OCI-LY3 (cell line): ENCODE measurements around the gene POLR2A.
"Not testable (repeated sequence)": the region's sequence is repeated elsewhere in the genome, so short reads cannot be mapped to it uniquely, and the experiment has no call there.

Experiments
- H2AFZ ChIP-seq: fragments of 200-600, 300-600 bp; shearing (Covaris generic); 2 replicates; pipeline ENCODE4 v1.6.0; 2014; ENCODE audit warnings: antibody characterized with exemption, low read depth, low read length
- H3K27ac ChIP-seq: fragments of 200-600, 300-600 bp; sonication (generic); 2 replicates; pipeline ENCODE4 v1.5.1; 2014; ENCODE audit warnings: mild to moderate bottlenecking, low read length, moderate library complexity, mixed read lengths
- H3K27me3 ChIP-seq: fragments of 200-600, 300-600 bp; sonication (generic); 2 replicates; pipeline ENCODE4 v1.6.1; 2014; ENCODE audit warnings: low read depth, low read length, mixed read lengths
- H3K36me3 ChIP-seq: fragments of 200-600, 300-600 bp; sonication (generic); replicated peaks from 2 replicates; pipeline ENCODE3; 2014; ENCODE audit warnings: low read depth, low read length, mixed read lengths
- H3K4me1 ChIP-seq: fragments of 300-600, 200-600 bp; sonication (generic); 2 replicates; pipeline ENCODE4 v1.6.1; 2014; ENCODE audit warnings: low read length, mixed read lengths
- H3K4me2 ChIP-seq: fragments of 200-600, 300-600 bp; sonication (generic); 2 replicates; pipeline ENCODE4 v1.6.1; 2014; ENCODE audit warnings: low read length, mixed read lengths
- H3K4me3 ChIP-seq: fragments of 300-600, 200-600 bp; sonication (generic); 2 replicates; pipeline ENCODE4 v1.5.1; 2014; ENCODE audit warnings: antibody characterized with exemption, mild to moderate bottlenecking, low read length, moderate library complexity
- H3K79me2 ChIP-seq: fragments of 300-600, 200-600 bp; shearing (Covaris generic); 2 replicates; pipeline ENCODE4 v1.6.1; 2014; ENCODE audit warnings: mild to moderate bottlenecking, low read length, mixed read lengths
- H3K9ac ChIP-seq: fragments of 300-600, 200-600 bp; shearing (Covaris generic); 2 replicates; pipeline ENCODE4 v1.6.0; 2014; ENCODE audit warnings: mild to moderate bottlenecking, low read length, moderate library complexity
- H3K9me3 ChIP-seq: fragments of 200-600, 300-600 bp; shearing (Covaris generic); 2 replicates; pipeline ENCODE4 v1.6.1; 2014; ENCODE audit warnings: low read length, mixed read lengths; ENCODE audit not compliant: insufficient read depth
- H4K20me1 ChIP-seq: fragments of 200-600, 300-600 bp; sonication (generic); 2 replicates; pipeline ENCODE4 v1.6.1; 2016; ENCODE audit warnings: low read length, mixed read lengths; ENCODE audit not compliant: insufficient read depth
- CTCF ChIP-seq: fragments of 200-600, 300-600 bp; sonication (generic); IDR thresholded peaks from 2 replicates; pipeline ENCODE4 v1.5.1; 2014; ENCODE audit warnings: antibody characterized with exemption, low read length, low read depth
- EZH2phosphoT487 ChIP-seq: fragments of 200-600 bp; shearing (Covaris generic); IDR thresholded peaks from 2 replicates; pipeline ENCODE4 v1.6.1; 2018; ENCODE audit warnings: antibody characterized with exemption, mixed run types, low read depth

Gene POLR2A

DNA sequence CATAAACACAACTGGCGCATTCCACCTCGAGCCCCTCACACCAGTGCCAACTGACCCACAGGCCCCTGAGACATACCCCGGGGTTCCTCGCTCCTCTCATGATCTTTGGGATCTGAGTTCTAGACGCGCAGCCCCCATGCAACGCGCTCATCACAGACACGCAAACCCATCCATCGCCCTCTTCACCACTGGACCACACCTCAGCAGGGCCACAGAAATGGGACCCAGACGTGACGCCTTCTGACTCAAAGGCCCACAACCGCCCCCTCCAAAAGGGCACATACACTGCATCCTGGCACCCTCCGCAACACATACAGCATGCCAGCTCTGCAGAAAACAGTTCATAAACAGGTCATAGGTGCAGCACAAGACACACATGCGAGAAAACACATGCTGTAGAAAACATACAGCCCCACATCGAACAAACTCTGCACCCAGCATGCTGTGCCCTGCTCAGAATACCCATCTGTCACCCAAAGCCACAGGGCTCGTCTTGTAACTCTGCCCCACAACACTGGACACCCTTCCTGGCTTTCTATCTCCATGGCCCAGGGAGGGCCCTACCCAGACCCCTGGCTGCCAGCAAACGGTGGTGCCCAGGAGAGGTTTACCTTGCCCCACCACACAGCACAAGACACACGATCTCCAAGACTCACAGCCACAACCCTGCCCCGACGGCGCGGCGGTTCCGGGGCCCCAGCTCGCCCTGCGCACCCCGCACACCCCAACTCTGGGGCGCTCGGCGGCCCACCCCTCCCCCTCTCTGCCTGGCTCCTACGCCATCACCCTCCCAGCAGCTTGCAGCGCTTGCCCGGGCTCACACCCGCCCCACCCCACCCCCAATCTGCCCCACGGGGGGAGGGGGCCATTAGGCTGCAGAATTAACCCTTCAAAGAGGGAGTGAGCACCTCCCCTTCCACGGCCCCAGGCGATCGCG is 5.6 kb upstream of the POLR2A start:
- TF ChIP-seq CTCF, result no peak
- Histone ChIP-seq H4K20me1 (peaks cover 19% of the 10 kb centered on the region; the same call in 1 of the 2 replicates), H3K27me3 (no peaks in the 10 kb centered on the region), H3K36me3 (no peaks in the 10 kb centered on the region), H3K9me3 (no peaks in the 10 kb centered on the region), H3K4me1 (peaks cover 14% of the 10 kb centered on the region), H3K9ac (peak overlapping the region; percentile 83), H2AFZ (no peak overlapping the region; the same call in 1 of the 2 replicates), H3K4me3 (peak overlapping the region; percentile 96), H3K27ac (peak overlapping the region; percentile 38), H3K79me2 (peaks cover 47% of the 10 kb centered on the region), H3K4me2 (peak overlapping the region; percentile 84)

- no peak for TF ChIP-seq EZH2phosphoT487
- no peak for TF ChIP-seq CTCF
- Histone ChIP-seq H3K79me2 (peaks cover 47% of the 10 kb centered on the region), H3K4me2 (peak within 1 kb of the TSS; percentile 99), H3K4me3 (peak within 1 kb of the TSS; percentile 96), H3K27me3 (no peaks in the 10 kb centered on the region), H2AFZ (peak within 1 kb of the TSS; percentile 18; the same call in 1 of the 2 replicates), H4K20me1 (peaks cover 19% of the 10 kb centered on the region; the same call in 1 of the 2 replicates), H3K36me3 (no peaks in the 10 kb centered on the region), H3K9ac (peak within 1 kb of the TSS; percentile 83), H3K4me1 (peaks cover 14% of the 10 kb centered on the region), H3K27ac (peak within 1 kb of the TSS; percentile 38), H3K9me3 (no peaks in the 10 kb centered on the region)
These were observed 4.7 kb upstream of the POLR2A start, which contains the start of gene ZBTB4 for GRCh38 chr17:7479213-7480088. ZBTB4 (minus strand) TSS chr17:7479631; CDS start chr17:7466801, 12,830 bp downstream.

- H3K27ac ChIP-seq, result peak overlapping the region; percentile 18; the same call in 1 of the 2 replicates
- peak overlapping the region; percentile 18; the same call in 1 of the 2 replicates for H2AFZ ChIP-seq
- H3K4me3 ChIP-seq, result peak overlapping the region; percentile 96
- H3K79me2 ChIP-seq, result peaks cover 52% of the 10 kb centered on the region
- H3K36me3 ChIP-seq, result no peaks in the 10 kb centered on the region
- peaks cover 19% of the 10 kb centered on the region; the same call in 1 of the 2 replicates for H4K20me1 ChIP-seq
- peak overlapping the region; percentile 72 for H3K9ac ChIP-seq
- H3K27me3 ChIP-seq, result no peaks in the 10 kb centered on the region
- H3K4me2 ChIP-seq, result peak overlapping the region; percentile 99
- peaks cover 14% of the 10 kb centered on the region for H3K4me1 ChIP-seq
- H3K9me3 ChIP-seq, result no peaks in the 10 kb centered on the region
- no peak for TF ChIP-seq EZH2phosphoT487
- TF ChIP-seq CTCF, result no peak
These were observed 4.1 kb upstream of the POLR2A start for GRCh38 chr17:7480089-7480384.

GRCh38 chr17:7481275-7481674 is 2.9 kb upstream of the POLR2A start, which contains the start of gene SLC35G6:
SLC35G6 (plus strand) TSS chr17:7481446; CDS start chr17:7481517, 71 bp downstream.
- H2AFZ ChIP-seq, H3K36me3 ChIP-seq, H3K27ac ChIP-seq, H3K9me3 ChIP-seq, H3K27me3 ChIP-seq: not testable (repeated sequence)
- Histone ChIP-seq H3K9ac (peak within 1 kb of the TSS; percentile 72), H3K4me2 (peak within 1 kb of the TSS; percentile 99), H3K79me2 (peaks cover 54% of the 10 kb centered on the region), H3K4me1 (peaks cover 20% of the 10 kb centered on the region), H3K4me3 (peak within 1 kb of the TSS; percentile 96), H4K20me1 (peaks cover 22% of the 10 kb centered on the region)

DNA sequence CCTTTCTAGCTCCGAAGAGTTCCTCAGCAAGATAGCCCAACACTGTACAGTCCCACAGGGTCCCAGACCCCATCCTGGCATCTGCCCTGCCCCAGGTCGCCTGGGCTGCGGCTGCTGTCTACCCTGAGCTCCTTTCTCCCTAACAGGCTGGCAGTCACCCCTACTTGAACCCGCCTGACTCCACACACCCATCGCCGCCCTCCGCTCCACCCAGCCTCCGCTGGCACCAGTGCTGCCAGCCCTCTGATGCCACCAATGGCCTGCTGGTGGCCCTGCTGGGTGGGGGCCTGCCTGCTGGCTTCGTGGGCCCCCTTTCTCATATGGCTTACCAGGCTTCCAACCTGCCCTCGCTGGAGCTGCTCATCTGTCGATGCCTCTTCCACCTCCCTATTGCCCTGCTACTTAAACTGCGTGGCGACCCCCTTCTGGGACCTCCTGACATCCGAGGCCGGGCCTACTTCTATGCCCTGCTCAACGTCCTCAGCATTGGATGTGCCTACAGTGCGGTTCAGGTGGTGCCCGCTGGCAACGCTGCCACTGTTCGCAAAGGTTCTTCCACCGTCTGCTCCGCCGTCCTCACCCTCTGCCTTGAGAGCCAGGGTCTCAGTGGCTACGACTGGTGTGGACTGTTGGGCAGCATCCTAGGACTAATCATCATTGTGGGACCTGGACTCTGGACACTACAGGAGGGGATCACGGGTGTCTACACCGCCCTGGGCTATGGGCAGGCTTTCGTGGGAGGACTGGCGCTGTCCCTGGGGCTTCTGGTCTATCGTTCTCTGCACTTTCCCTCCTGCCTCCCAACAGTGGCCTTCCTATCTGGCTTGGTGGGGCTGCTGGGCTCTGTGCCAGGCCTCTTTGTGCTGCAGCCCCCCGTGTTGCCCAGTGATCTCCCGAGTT is 2.1 kb upstream of the POLR2A start:
- H3K4me2 ChIP-seq, result not testable (repeated sequence)

DNA sequence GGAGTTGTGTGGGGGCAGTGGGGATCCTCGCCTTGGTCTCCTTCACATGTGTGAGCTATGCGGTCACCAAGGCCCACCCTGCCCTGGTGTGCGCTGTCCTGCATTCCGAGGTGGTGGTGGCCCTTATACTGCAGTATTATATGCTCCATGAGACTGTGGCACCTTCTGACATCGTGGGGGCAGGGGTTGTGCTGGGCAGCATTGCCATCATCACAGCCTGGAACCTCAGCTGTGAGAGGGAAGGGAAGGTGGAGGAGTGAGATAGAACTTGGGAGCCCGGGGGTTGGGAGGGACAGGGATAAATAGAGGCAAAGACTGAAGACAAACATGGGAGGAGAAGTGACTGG is 1.5 kb upstream of the POLR2A start:
- Histone ChIP-seq H4K20me1 (peaks cover 20% of the 10 kb centered on the region), H3K79me2 (peaks cover 54% of the 10 kb centered on the region), H3K27ac (peak overlapping the region; percentile 93), H3K4me2 (peak overlapping the region; percentile 85), H3K4me3 (peak overlapping the region; percentile 100), H3K9ac (peak overlapping the region; percentile 100), H3K4me1 (peaks cover 23% of the 10 kb centered on the region)
- not testable (repeated sequence) for H3K27me3 ChIP-seq, H2AFZ ChIP-seq, H3K9me3 ChIP-seq, H3K36me3 ChIP-seq

More for the DNA sequence above, 2.1 kb upstream of the POLR2A start:
- not testable (repeated sequence) for H3K4me3 ChIP-seq, H3K27ac ChIP-seq, H3K9me3 ChIP-seq, H3K27me3 ChIP-seq, H3K9ac ChIP-seq, H2AFZ ChIP-seq, H3K36me3 ChIP-seq
- Histone ChIP-seq H4K20me1 (peaks cover 20% of the 10 kb centered on the region), H3K4me1 (peaks cover 23% of the 10 kb centered on the region), H3K79me2 (peaks cover 54% of the 10 kb centered on the region)
